Esophagus squamous epithelium (tissue), 5 donors: ENCODE measurements around the gene UHMK1. TPM values are rescaled to one million over a fixed set of nuclear protein-coding genes. Genes with fewer than 3 reads are reported as not detected.

Experiments
- DNase-seq: peaks from one replicate; lab custom pipeline; 2025; lab: John Stamatoyannopoulos, UW
- H3K27ac ChIP-seq, 4 donors: fragments of 200-600 bp; sonication (generic); one replicate each; pipeline ENCODE4 v1.5.1; 2016 to 2019; ENCODE audit warnings: mild to moderate bottlenecking in 1 of 4
- H3K27me3 ChIP-seq, 4 donors: fragments of 200-600 bp; sonication (generic); 1 replicate in 3 of 4; 2 replicates in 1 of 4; pipeline versions ENCODE4 v1.5.1 to v1.6.0; 2017 to 2021; ENCODE audit warnings: antibody characterized with exemption in 1 of 4
- H3K36me3 ChIP-seq, 3 donors: fragments of 200-600 bp; sonication (generic); one replicate each; pipeline ENCODE4 v1.5.1; 2016 to 2019
- H3K4me1 ChIP-seq, 3 donors: fragments of 200-600 bp; sonication (generic); one replicate each; pipeline ENCODE4 v1.5.1; 2017 to 2019
- H3K4me3 ChIP-seq, 4 donors: fragments of 200-600 bp; sonication (generic); 1 replicate in 3 of 4; 2 replicates in 1 of 4; pipeline ENCODE4 v1.5.1; 2016 to 2019; ENCODE audit warnings: mild to moderate bottlenecking in 2 of 4, moderate library complexity in 1 of 4
- H3K9me3 ChIP-seq, 3 donors: fragments of 200-600 bp; sonication (generic); one replicate each; pipeline ENCODE4 v1.5.1; 2016 to 2019
- POLR2A ChIP-seq, 4 donors: fragments of 450-650 bp; IDR thresholded peaks; one replicate each; pipeline ENCODE4 v1.6.1; 2017; ENCODE audit warnings: antibody characterized with exemption in 4 of 4, mild to moderate bottlenecking in 4 of 4, moderate library complexity in 3 of 4
- WGBS, 2 donors: methylation state at CpG; one replicate each; pipeline ENCODE4 v1.1.5; 2018; 5-methylcytosine and 5-hydroxymethylcytosine counted together
- intact Hi-C: fragments of 100-400 bp; cut with DNase I; formaldehyde crosslinking; loops from one replicate; pipeline ENCODE4 v1.15.0; 2022
- total RNA-seq, 4 donors: library from RNA; depleted of rRNA; stranded (reverse); fragments of >200 nt; gene quantifications; one replicate each; pipeline ENCODE4 v1.1.0, GENCODE V29; 2016
- TF ChIP-seq, protein P1 (sequence below), 6 experiments: fragments of 450-650 bp in 4 of 6; fragments of 200-600 bp in 2 of 6; sonication (generic) in 2 of 6; IDR thresholded peaks; one replicate each; pipeline ENCODE4 v1.5.1; 2016 to 2019; ENCODE audit warnings: antibody characterized with exemption in 6 of 6, mild to moderate bottlenecking in 4 of 6, moderate library complexity in 4 of 6
- donor health status: DM: yes; HTN: yes; CAD: no.

The UHMK1 gene
- total RNA-seq, 4 donors from 2014 or later, result 24.8 to 42.6 (median 34.7) TPM

DNA sequence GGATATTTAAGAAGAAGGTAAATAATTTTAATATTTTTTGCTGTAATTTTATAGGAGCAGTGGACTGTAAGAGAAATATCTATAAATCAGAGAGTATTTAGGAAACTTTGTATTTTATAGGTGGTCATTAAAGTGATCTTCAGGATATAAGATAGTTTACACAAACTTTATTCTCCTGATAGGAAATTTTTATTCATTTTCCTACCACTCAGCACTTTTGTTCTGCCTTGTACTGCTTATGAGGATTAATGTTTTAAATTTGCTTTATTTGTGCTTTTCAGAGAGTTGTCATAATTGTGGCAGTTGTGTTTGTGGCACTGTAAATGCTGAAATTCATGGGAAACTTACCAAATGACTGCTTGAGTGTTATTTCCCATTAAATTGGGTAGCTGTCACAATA, 29.7 kb downstream of the UHMK1 start:
- DNase-seq, result no peak
- Histone ChIP-seq H3K4me1 (peaks cover 0 to 15% (median 0%) of the 10 kb centered on the region in 3 donors), H3K27ac (no peak overlapping the region), H3K27me3 (no peaks in the 10 kb centered on the region), H3K36me3 (peaks cover 4 to 50% (median 5%) of the 10 kb centered on the region in 3 donors), H3K9me3 (no peaks in the 10 kb centered on the region), H3K4me3 (no peak overlapping the region)
- TF ChIP-seq POLR2A (IDR thresholded peaks at IDR 0.05), result no peak
- TF ChIP-seq, protein P1, sequence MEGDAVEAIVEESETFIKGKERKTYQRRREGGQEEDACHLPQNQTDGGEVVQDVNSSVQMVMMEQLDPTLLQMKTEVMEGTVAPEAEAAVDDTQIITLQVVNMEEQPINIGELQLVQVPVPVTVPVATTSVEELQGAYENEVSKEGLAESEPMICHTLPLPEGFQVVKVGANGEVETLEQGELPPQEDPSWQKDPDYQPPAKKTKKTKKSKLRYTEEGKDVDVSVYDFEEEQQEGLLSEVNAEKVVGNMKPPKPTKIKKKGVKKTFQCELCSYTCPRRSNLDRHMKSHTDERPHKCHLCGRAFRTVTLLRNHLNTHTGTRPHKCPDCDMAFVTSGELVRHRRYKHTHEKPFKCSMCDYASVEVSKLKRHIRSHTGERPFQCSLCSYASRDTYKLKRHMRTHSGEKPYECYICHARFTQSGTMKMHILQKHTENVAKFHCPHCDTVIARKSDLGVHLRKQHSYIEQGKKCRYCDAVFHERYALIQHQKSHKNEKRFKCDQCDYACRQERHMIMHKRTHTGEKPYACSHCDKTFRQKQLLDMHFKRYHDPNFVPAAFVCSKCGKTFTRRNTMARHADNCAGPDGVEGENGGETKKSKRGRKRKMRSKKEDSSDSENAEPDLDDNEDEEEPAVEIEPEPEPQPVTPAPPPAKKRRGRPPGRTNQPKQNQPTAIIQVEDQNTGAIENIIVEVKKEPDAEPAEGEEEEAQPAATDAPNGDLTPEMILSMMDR (IDR thresholded peaks at IDR 0.05), result no peak
- intact Hi-C loops, result no loop called here

DNA sequence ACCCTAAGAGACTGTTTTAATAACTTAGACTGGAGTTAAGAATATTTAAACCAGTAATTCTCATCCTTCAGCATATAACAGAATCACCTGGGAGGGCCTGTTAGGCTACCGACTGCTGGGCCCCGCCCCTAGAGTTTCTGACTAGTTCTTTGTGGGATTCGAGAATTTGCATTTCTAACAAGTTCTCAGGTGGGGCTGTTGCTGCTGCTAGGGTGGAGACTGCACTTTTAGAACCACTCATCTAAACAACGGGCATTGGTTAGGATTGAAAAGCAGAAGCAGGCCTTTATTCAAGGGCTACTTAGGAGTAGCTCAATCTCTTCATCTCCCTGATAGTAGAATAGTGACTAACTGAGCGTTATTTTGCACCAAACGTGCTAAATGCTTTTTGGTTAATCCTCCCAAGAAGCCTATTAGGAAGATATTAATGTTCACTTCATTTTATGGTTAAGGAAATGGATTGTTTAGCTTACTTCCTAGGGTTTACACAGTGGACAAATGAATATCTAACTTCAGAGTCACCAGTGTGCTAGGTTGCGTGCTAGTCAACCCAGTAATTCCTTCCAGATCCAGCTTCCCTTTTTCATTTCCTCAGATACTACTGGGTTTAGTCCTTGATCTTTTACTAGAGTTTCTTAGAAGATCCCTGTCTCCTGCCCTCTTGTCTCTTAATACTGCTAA, 32.8 kb downstream of the UHMK1 start:
- TF ChIP-seq, protein P1 (IDR thresholded peaks at IDR 0.05), result no peak
- Histone ChIP-seq H3K9me3 (no peaks in the 10 kb centered on the region), H3K27me3 (no peaks in the 10 kb centered on the region), H3K4me1 (peaks cover 0 to 15% (median 0%) of the 10 kb centered on the region in 3 donors), H3K36me3 (peaks cover 0 to 19% (median 0%) of the 10 kb centered on the region in 3 donors), H3K4me3 (no peak overlapping the region), H3K27ac (peak overlapping the region in 2 of 4 donors; percentile 15 to 55)
- intact Hi-C loops, result no loop called here
- no peak for DNase-seq
- WGBS, 2 donors, result 61 to 68% methylated on average over 7 of the region's 7 CpGs

DNA sequence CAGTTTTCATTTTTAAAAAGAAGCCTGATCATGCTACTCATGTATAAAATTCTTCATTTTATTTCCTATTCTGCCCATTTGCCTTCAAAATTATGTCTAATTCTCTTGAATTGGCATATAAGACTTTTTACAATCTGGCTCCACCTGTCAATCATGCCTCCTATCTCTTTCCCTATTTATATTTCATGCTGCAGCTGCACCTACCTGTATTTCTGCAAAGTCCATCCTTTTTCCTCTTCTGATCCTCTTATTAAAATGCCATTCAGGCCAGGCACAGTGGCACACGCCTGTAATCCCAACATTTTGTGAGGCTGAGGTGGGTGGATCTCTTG, 33.3 kb downstream of the UHMK1 start:
- intact Hi-C loops, result no loop called here
- peaks cover 0 to 15% (median 0%) of the 10 kb centered on the region in 3 donors for H3K4me1 ChIP-seq
- H3K27ac ChIP-seq, result peak overlapping the region in 1 of 4 donors; percentile 55
- WGBS, 2 donors, result 100% methylated on average over 1 of the region's 1 CpG
- no peaks in the 10 kb centered on the region for H3K27me3 ChIP-seq
- TF ChIP-seq POLR2A (IDR thresholded peaks at IDR 0.05), result no peak
- TF ChIP-seq, protein P1 (IDR thresholded peaks at IDR 0.05), result no peak
- H3K36me3 ChIP-seq, result peaks cover 0 to 14% (median 0%) of the 10 kb centered on the region in 3 donors
- no peak for DNase-seq
- H3K4me3 ChIP-seq, result no peak overlapping the region
- H3K9me3 ChIP-seq, result no peaks in the 10 kb centered on the region

DNA sequence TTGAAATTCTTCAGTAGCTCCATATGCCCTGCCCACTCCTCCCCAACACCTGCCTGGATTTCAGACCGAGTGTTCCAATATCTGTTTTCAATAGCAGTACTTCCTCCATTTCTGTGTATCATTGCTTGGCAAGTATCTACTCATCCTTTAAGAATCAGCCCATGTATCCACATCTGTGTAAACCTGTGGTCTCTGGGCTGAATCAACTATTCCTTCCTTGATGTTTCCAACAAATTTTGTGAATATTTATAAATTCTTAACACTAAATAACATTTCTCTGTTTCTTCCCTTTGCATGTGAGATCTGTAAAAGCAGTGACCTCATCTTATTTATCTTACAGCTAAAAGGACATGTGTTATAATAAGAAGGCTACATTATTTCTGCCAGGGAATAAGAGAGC, 37.9 kb downstream of the UHMK1 start:
- intact Hi-C loops, result no loop called here
- Histone ChIP-seq H3K9me3 (no peaks in the 10 kb centered on the region), H3K4me3 (no peak overlapping the region), H3K36me3 (no peaks in the 10 kb centered on the region), H3K27me3 (no peaks in the 10 kb centered on the region), H3K27ac (no peak overlapping the region), H3K4me1 (peaks cover 0 to 7% (median 0%) of the 10 kb centered on the region in 3 donors)
- DNase-seq, result no peak
- 59 to 69% methylated on average over 1 of the region's 1 CpG for WGBS, 2 donors
- no peak for TF ChIP-seq POLR2A (IDR thresholded peaks at IDR 0.05)
- TF ChIP-seq, protein P1 (IDR thresholded peaks at IDR 0.05), result no peak

DNA sequence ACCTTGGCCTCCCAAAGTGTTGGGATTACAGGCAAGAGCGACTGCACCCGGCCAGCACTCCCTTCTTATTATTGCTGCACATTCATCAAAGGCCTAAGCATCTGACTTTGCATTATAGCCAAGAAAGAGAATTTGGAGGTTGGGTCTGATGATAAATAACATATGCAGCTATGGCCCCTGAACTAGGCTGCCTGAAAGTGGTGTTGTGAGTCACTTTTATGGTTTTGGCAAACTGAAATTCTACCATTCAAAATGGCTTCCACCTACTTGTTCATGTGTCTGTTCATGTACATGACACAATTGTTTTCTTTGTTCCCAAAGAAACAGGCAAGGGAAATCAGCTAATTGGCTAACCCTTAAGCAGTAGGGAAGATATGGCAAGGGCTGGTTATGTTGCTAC, 38.9 kb downstream of the UHMK1 start:
- Histone ChIP-seq H3K4me1 (peaks cover 0 to 3% (median 2%) of the 10 kb centered on the region in 3 donors), H3K27ac (no peak overlapping the region), H3K27me3 (no peaks in the 10 kb centered on the region), H3K36me3 (no peaks in the 10 kb centered on the region), H3K9me3 (no peaks in the 10 kb centered on the region), H3K4me3 (no peak overlapping the region)
- intact Hi-C loops, result no loop called here
- DNase-seq, result no peak
- TF ChIP-seq, protein P1 (IDR thresholded peaks at IDR 0.05), result no peak
- no peak for TF ChIP-seq POLR2A (IDR thresholded peaks at IDR 0.05)
- WGBS, 2 donors, result 74 to 93% methylated on average over 2 of the region's 2 CpGs
